ENCODE results near the gene CLDN5.

Gene CLDN5

GRCh38 chr22:19504900-19505734 is 19.1 kb downstream of the CLDN5 start:
- H3K4me3 ChIP-seq (ENCODE audit: low read length) = no peak overlapping the region

GRCh38 chr22:19503869-19504268 is 20.3 kb downstream of the CLDN5 start:
- no peak overlapping the region for H3K27ac ChIP-seq (ENCODE audit: low read length)

More at GRCh38 chr22:19504900-19505734, 19.1 kb downstream of the CLDN5 start:
- no peak for DNase-seq (ENCODE audit: low read depth, low spot score)
- H3K36me3 ChIP-seq (ENCODE audit: control insufficient read depth, insufficient read depth, low read length) = peaks cover 16% of the 10 kb centered on the region
- no peak overlapping the region for H3K27ac ChIP-seq (ENCODE audit: low read length)
- no peaks in the 10 kb centered on the region for H3K4me1 ChIP-seq (ENCODE audit: control insufficient read depth, insufficient read depth, low read length)
- no CpG with 5 or more reads among the region's 18 CpGs for WGBS (ENCODE audit: insufficient coverage, insufficient read length)
- H3K9me3 ChIP-seq (ENCODE audit: control insufficient read depth, insufficient read depth, low read length) = no peaks in the 10 kb centered on the region
- no peaks in the 10 kb centered on the region for H3K27me3 ChIP-seq (ENCODE audit: control insufficient read depth, insufficient read depth, low read length)

DNA sequence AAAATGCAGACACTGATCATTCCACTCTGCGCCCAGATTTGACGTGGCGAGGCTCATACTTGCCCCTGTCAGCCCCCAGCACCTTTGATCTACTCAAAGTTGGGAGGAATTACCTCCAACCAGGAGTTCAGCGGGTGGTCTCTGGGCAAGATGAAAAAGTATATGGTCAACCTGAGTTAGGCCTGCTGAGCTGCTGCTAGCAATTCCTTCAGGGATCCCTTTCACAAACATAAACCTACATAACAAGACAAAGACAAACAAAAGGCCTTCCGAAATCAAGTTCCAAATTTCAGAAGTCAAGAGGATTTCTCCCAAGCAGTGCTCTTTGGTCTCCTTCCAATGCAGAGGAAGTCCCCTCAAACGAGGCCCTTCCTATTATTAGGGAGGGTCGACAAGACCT is 20.8 kb downstream of the CLDN5 start:
- H3K27ac ChIP-seq (ENCODE audit: low read length) = no peak overlapping the region
- H3K4me1 ChIP-seq (ENCODE audit: control insufficient read depth, insufficient read depth, low read length) = no peaks in the 10 kb centered on the region
- no peak for DNase-seq (ENCODE audit: low read depth, low spot score)
- peaks cover 17% of the 10 kb centered on the region for H3K36me3 ChIP-seq (ENCODE audit: control insufficient read depth, insufficient read depth, low read length)
- WGBS (ENCODE audit: insufficient coverage, insufficient read length) = no CpG with 5 or more reads among the region's 7 CpGs
- H3K27me3 ChIP-seq (ENCODE audit: control insufficient read depth, insufficient read depth, low read length) = no peaks in the 10 kb centered on the region
- no peak overlapping the region for H3K4me3 ChIP-seq (ENCODE audit: low read length)
- H3K9me3 ChIP-seq (ENCODE audit: control insufficient read depth, insufficient read depth, low read length) = no peaks in the 10 kb centered on the region

More at GRCh38 chr22:19503869-19504268, 20.3 kb downstream of the CLDN5 start:
- no CpG with 5 or more reads among the region's 9 CpGs for WGBS (ENCODE audit: insufficient coverage, insufficient read length)
- H3K4me3 ChIP-seq (ENCODE audit: low read length) = no peak overlapping the region
- H3K4me1 ChIP-seq (ENCODE audit: control insufficient read depth, insufficient read depth, low read length) = no peaks in the 10 kb centered on the region
- no peaks in the 10 kb centered on the region for H3K9me3 ChIP-seq (ENCODE audit: control insufficient read depth, insufficient read depth, low read length)
- H3K36me3 ChIP-seq (ENCODE audit: control insufficient read depth, insufficient read depth, low read length) = peaks cover 18% of the 10 kb centered on the region
- no peak for DNase-seq (ENCODE audit: low read depth, low spot score)
- no peaks in the 10 kb centered on the region for H3K27me3 ChIP-seq (ENCODE audit: control insufficient read depth, insufficient read depth, low read length)

DNA sequence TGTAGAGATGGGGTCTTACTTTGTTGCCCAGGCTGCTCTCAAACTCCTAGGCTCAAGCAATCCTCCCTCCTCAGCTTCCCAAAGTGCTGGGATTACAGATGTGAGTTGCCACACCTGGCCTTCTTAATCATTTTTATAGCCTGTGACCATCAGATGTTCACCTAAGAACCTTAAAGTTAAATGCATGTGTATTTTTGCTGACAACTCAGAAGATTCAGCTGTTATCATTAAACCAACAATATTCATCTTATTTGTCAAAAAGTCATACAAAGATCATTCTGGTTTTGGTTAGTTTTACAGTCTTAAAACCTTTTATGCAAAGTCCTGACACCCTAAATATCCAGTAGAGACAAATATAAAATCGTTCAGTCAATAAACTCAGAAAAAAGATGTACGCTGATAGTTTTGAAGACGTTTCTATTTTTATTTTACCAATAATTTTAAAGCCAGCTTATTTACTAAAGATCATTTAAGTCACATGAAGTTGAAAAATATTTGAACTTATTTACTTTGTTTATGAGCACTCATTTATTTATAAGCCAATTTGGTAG is 22.2 kb downstream of the CLDN5 start:
- H3K4me1 ChIP-seq (ENCODE audit: control insufficient read depth, insufficient read depth, low read length) = no peaks in the 10 kb centered on the region
- no peaks in the 10 kb centered on the region for H3K27me3 ChIP-seq (ENCODE audit: control insufficient read depth, insufficient read depth, low read length)
- H3K4me3 ChIP-seq (ENCODE audit: low read length) = no peak overlapping the region
- H3K36me3 ChIP-seq (ENCODE audit: control insufficient read depth, insufficient read depth, low read length) = peaks cover 16% of the 10 kb centered on the region
- H3K9me3 ChIP-seq (ENCODE audit: control insufficient read depth, insufficient read depth, low read length) = no peaks in the 10 kb centered on the region
- DNase-seq (ENCODE audit: low read depth, low spot score) = no peak
- no CpG with 5 or more reads among the region's 3 CpGs for WGBS (ENCODE audit: insufficient coverage, insufficient read length)
- no peak overlapping the region for H3K27ac ChIP-seq (ENCODE audit: low read length)

- Histone ChIP-seq H3K9me3 (ENCODE audit: control insufficient read depth, insufficient read depth, low read length) (no peaks in the 10 kb centered on the region), H3K4me1 (ENCODE audit: control insufficient read depth, insufficient read depth, low read length) (no peaks in the 10 kb centered on the region), H3K36me3 (ENCODE audit: control insufficient read depth, insufficient read depth, low read length) (peaks cover 9% of the 10 kb centered on the region; the same call in 1 of the 2 replicates), H3K27me3 (ENCODE audit: control insufficient read depth, insufficient read depth, low read length) (no peaks in the 10 kb centered on the region), H3K4me3 (ENCODE audit: low read length) (no peak overlapping the region), H3K27ac (ENCODE audit: low read length) (no peak overlapping the region)
- DNase-seq (ENCODE audit: low read depth, low spot score) = no peak
- WGBS (ENCODE audit: insufficient coverage, insufficient read length) = no CpG with 5 or more reads among the region's 4 CpGs
Observed at GRCh38 chr22:19499880-19500242, 24.3 kb downstream of the CLDN5 start.

DNA sequence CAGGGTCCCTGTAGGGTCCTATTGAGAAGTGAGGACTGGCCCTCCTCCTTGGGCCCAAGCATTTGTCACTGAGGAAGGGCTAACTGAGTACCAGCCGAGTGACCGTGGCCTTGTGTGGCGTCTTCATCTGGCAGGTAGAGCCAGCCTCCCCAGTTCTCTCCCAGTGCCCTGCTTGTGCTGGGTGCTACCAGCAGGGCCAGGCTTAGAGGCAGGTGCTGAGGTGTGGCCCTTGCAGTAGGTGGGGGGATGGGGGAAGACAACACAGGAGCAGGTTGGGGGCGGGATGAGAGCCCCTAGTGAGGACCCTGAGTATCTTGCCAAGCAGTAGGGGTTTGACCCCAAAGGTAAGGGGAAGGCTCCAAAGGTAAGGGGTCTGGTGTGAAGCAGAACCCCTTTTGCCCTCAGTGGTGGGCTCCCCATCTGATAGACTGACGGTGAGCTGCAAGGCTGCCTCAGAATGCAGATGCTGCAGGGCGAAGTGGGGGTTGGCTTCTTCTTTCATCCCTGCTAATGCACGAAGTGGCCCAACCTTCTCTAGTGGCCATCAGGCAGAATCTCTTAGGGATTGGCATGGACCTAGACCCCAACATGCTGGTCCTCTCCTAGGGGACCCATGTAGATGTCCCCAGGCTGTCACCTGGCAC is 24.9 kb downstream of the CLDN5 start:
- Histone ChIP-seq H3K4me1 (ENCODE audit: control insufficient read depth, insufficient read depth, low read length) (no peaks in the 10 kb centered on the region; the same call in 1 of the 2 replicates), H3K27me3 (ENCODE audit: control insufficient read depth, insufficient read depth, low read length) (no peaks in the 10 kb centered on the region), H3K27ac (ENCODE audit: low read length) (no peak overlapping the region), H3K4me3 (ENCODE audit: low read length) (no peak overlapping the region), H3K36me3 (ENCODE audit: control insufficient read depth, insufficient read depth, low read length) (peaks cover 12% of the 10 kb centered on the region; the same call in 1 of the 2 replicates), H3K9me3 (ENCODE audit: control insufficient read depth, insufficient read depth, low read length) (no peaks in the 10 kb centered on the region)
- no peak for DNase-seq (ENCODE audit: low read depth, low spot score)
- WGBS (ENCODE audit: insufficient coverage, insufficient read length) = no CpG with 5 or more reads among the region's 7 CpGs

DNA sequence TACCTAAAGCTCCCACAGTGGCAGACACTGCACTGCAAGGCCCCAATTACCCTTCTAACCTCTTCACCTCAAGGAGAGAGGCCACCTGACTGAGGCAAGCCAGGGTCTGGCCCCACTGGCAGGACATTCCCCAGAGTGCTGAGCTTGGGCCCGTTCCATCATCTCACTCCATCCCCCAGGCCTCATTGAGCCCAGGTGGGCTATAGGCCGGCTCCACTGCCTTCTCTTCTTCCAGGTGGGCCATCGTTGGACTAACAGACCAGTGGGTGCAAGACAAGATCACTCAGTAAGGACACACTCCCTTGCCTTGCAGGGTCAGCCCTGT is 25.4 kb downstream of the CLDN5 start:
- no peak for DNase-seq (ENCODE audit: low read depth, low spot score)
- Histone ChIP-seq H3K4me1 (ENCODE audit: control insufficient read depth, insufficient read depth, low read length) (no peaks in the 10 kb centered on the region; the same call in 1 of the 2 replicates), H3K27ac (ENCODE audit: low read length) (no peak overlapping the region), H3K4me3 (ENCODE audit: low read length) (no peak overlapping the region), H3K27me3 (ENCODE audit: control insufficient read depth, insufficient read depth, low read length) (no peaks in the 10 kb centered on the region), H3K9me3 (ENCODE audit: control insufficient read depth, insufficient read depth, low read length) (no peaks in the 10 kb centered on the region), H3K36me3 (ENCODE audit: control insufficient read depth, insufficient read depth, low read length) (peaks cover 13% of the 10 kb centered on the region; the same call in 1 of the 2 replicates)
- no CpG with 5 or more reads among the region's 3 CpGs for WGBS (ENCODE audit: insufficient coverage, insufficient read length)

DNA sequence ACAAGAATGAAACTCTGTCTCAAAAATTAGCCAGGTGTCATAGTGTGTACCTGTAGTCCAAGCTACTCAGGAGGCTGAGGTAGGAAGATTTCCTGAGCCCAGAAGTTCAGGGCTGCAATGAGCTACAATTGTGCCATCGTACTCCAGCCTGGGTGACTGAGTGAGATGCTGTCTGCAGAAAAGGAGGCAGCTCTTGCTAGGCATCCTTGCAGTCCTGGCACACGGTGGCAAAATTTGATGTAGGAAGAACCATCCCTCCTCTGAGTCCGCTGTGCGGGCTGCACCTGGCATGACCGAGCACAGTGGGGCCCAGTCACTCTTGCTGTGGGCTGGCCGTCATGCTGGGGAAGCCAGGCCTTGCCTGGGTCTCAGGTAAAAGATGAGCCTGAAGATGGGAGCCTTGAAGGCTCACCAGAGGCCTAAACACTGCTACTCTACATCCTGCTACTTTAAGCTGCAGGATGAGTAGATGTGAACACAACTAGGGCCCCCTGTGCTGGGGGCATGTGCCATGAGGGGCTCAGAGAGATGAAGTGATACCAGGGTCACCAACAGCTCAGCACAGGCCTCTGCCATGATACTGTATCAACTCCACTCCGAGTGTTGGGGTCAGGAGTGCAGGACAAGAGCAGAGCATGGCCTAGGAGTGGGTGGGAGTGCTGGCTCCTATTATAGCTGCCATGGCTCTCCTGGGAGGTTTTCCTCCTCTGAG is 25.9 kb downstream of the CLDN5 start:
- whole genome bisulfite sequencing (ENCODE audit: insufficient coverage, insufficient read length) = no CpG with 5 or more reads among the region's 7 CpGs
- Histone ChIP-seq H3K27ac (ENCODE audit: low read length) (no peak overlapping the region), H3K27me3 (ENCODE audit: control insufficient read depth, insufficient read depth, low read length) (no peaks in the 10 kb centered on the region), H3K36me3 (ENCODE audit: control insufficient read depth, insufficient read depth, low read length) (peaks cover 15% of the 10 kb centered on the region; the same call in 1 of the 2 replicates), H3K9me3 (ENCODE audit: control insufficient read depth, insufficient read depth, low read length) (no peaks in the 10 kb centered on the region), H3K4me1 (ENCODE audit: control insufficient read depth, insufficient read depth, low read length) (no peaks in the 10 kb centered on the region; the same call in 1 of the 2 replicates), H3K4me3 (ENCODE audit: low read length) (no peak overlapping the region)
- no peak for DNase-seq (ENCODE audit: low read depth, low spot score)

DNA sequence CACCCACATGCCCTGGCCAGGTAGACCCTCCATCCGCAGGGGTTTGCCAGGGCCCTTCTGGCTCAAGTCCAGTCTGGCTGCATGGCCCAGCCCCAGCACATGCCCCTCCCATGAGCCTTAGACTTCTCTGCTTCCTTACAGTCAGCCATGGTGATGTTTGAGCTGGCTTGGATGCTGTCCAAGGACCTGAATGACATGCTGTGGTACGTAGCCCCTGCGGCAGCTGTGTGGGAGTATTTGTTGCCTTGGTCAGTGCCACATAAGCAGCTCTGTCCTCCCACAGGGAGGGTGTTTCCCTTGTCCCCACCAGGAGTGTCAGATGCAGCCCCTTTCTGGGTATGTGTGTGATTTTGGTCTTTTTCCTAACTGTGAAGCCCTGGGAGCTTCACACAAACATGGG is 27.0 kb downstream of the CLDN5 start:
- Histone ChIP-seq H3K36me3 (ENCODE audit: control insufficient read depth, insufficient read depth, low read length) (peaks cover 18% of the 10 kb centered on the region; the same call in 1 of the 2 replicates), H3K9me3 (ENCODE audit: control insufficient read depth, insufficient read depth, low read length) (no peaks in the 10 kb centered on the region), H3K4me1 (ENCODE audit: control insufficient read depth, insufficient read depth, low read length) (no peaks in the 10 kb centered on the region; the same call in 1 of the 2 replicates), H3K4me3 (ENCODE audit: low read length) (no peak overlapping the region), H3K27me3 (ENCODE audit: control insufficient read depth, insufficient read depth, low read length) (no peaks in the 10 kb centered on the region), H3K27ac (ENCODE audit: low read length) (no peak overlapping the region)
- WGBS (ENCODE audit: insufficient coverage, insufficient read length) = no CpG with 5 or more reads among the region's 3 CpGs
- DNase-seq (ENCODE audit: low read depth, low spot score) = no peak

- WGBS (ENCODE audit: insufficient coverage, insufficient read length) = no CpG with 5 or more reads among the region's 3 CpGs
- H3K36me3 ChIP-seq (ENCODE audit: control insufficient read depth, insufficient read depth, low read length) = peaks cover 18% of the 10 kb centered on the region; the same call in 1 of the 2 replicates
- no peaks in the 10 kb centered on the region for H3K9me3 ChIP-seq (ENCODE audit: control insufficient read depth, insufficient read depth, low read length)
- DNase-seq (ENCODE audit: low read depth, low spot score) = no peak
- H3K27me3 ChIP-seq (ENCODE audit: control insufficient read depth, insufficient read depth, low read length) = no peaks in the 10 kb centered on the region
- H3K4me1 ChIP-seq (ENCODE audit: control insufficient read depth, insufficient read depth, low read length) = no peaks in the 10 kb centered on the region; the same call in 1 of the 2 replicates
- H3K4me3 ChIP-seq (ENCODE audit: low read length) = no peak overlapping the region
- H3K27ac ChIP-seq (ENCODE audit: low read length) = no peak overlapping the region
Observed at GRCh38 chr22:19496324-19496630, 27.9 kb downstream of the CLDN5 start.

All from iPS DF 6.9 (cell line).